Measurements from ENCODE around the gene CRISP1.

The CRISP1 gene

GRCh38 chr6:49787176-49787575 lies 79.2 kb downstream of the CRISP1 start, which contains the start of gene PGK2:
TSS of gene PGK2 (minus strand) at chr6:49787285. CDS start at chr6:49787187, 98 bp downstream.
- no peaks in the 10 kb centered on the region for H3K9me3 Mint-ChIP-seq
- H3K27ac Mint-ChIP-seq = no peak within 1 kb of the TSS
- H3K4me1 Mint-ChIP-seq = no peaks in the 10 kb centered on the region
- H3K27me3 Mint-ChIP-seq (ENCODE audit: low read depth) = no peaks in the 10 kb centered on the region
- no peak for TF ChIP-seq CTCF (IDR thresholded peaks at IDR 0.05; ENCODE audit: unreplicated experiment in 3 of 3)
- no peaks in the 10 kb centered on the region for H3K36me3 Mint-ChIP-seq (ENCODE audit: low read depth)
- no peak within 1 kb of the TSS for H3K4me3 Mint-ChIP-seq

GRCh38 chr6:49784272-49784671 lies 82.1 kb downstream of the CRISP1 start:
- Mint-ChIP-seq H3K4me3 (no peak overlapping the region), H3K27ac (no peak overlapping the region), H3K36me3 (ENCODE audit: low read depth) (no peaks in the 10 kb centered on the region), H3K9me3 (no peaks in the 10 kb centered on the region), H3K27me3 (ENCODE audit: low read depth) (no peaks in the 10 kb centered on the region), H3K4me1 (no peaks in the 10 kb centered on the region)
- no peak for TF ChIP-seq CTCF (IDR thresholded peaks at IDR 0.05; ENCODE audit: unreplicated experiment in 3 of 3)

Measured in nephron (organoid).